DMS79 (cell line): ENCODE data around the gene CHRD.

Experiments used
- DNase-seq: peaks from one replicate; lab custom pipeline; 2025; lab: John Stamatoyannopoulos, UW

CHRD gene

GRCh38 chr3:184382326-184383032, 2.6 kb downstream of the CHRD start:
- no peak for DNase-seq

- no peak for DNase-seq
Measured at GRCh38 chr3:184383033-184383740, 3.3 kb downstream of the CHRD start.

DNA sequence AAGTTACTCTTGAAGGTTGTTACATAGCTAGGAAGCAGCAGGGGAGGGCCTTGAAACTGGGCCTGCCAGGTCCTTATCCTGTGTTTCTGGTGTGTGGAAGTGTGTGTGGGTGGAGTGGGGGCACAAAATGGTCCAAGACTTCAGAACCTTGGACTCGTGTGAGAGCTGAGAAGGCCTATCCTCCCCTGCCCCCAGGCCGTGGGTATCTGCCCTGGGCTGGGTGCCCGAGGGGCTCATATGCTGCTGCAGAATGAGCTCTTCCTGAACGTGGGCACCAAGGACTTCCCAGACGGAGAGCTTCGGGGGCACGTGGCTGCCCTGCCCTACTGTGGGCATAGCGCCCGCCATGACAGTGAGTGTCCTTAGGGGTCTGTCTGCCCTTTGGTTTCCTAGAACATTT, 4.5 kb downstream of the CHRD start:
- DNase-seq, result no peak

GRCh38 chr3:184384856-184385422, 5.1 kb downstream of the CHRD start:
- DNase-seq, result no peak

GRCh38 chr3:184386047-184386806, 6.4 kb downstream of the CHRD start:
- DNase-seq, result no peak

DNA sequence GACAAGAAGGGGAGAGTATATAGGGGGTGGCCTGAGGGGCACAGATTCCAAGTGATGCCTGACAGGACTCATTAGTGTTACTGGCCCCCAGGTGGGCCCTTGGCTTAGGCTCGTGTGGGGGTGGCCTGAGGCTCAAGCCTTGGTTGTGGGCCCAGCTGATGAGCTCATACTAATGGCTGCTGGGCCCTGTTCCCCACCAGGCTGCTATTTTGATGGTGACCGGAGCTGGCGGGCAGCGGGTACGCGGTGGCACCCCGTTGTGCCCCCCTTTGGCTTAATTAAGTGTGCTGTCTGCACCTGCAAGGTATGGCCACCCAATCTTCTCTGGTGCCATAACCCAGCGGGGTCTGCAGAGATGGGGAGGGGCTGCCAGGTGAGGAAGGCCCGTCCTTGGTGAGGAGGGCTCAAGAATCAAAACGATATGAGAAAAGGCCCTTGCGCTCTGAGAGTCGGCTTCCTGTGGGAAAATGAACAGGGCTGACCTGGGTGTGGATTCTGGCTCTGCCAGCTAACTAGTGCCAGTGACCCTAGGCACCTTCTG, 7.4 kb downstream of the CHRD start:
- DNase-seq, result no peak

DNA sequence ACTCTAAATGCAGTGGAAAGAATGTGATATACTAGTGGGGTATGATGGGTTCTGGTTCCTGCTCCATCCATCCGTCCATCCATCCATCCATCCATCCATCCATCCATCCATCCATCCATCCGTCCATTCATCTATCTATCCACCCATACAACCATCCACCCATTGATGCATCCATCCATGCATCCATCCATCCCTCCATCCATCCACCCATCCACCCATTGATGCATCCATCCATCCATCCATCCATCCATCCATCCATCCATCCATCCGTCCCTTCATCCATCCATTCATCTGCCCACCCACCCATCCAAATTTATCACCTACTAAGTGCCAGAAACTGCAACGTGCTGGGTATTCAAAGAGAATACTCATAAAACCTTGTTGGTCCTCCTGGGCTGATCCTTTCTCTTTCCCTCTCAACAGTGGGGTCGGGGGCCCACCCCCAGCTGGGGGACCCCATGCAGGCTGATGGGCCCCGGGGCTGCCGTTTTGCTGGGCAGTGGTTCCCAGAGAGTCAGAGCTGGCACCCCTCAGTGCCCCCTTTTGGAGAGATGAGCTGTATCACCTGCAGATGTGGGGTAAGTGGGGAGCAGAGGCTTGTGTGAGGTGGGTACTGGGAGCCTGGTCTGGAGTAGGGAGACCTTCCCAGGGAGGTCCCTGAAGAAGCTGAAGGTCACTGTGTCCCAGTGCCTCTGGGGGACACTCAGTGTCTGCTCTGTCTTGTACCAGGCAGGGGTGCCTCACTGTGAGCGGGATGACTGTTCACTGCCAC, 8.5 kb downstream of the CHRD start:
- no peak for DNase-seq

GRCh38 chr3:184388936-184389230, 9.0 kb downstream of the CHRD start:
- DNase-seq, result no peak

DNA sequence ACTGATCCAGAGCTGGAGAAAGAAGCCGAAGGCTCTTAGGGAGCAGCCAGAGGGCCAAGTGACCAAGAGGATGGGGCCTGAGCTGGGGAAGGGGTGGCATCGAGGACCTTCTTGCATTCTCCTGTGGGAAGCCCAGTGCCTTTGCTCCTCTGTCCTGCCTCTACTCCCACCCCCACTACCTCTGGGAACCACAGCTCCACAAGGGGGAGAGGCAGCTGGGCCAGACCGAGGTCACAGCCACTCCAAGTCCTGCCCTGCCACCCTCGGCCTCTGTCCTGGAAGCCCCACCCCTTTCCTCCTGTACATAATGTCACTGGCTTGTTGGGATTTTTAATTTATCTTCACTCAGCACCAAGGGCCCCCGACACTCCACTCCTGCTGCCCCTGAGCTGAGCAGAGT, 9.5 kb downstream of the CHRD start:
- no peak for DNase-seq

DNA sequence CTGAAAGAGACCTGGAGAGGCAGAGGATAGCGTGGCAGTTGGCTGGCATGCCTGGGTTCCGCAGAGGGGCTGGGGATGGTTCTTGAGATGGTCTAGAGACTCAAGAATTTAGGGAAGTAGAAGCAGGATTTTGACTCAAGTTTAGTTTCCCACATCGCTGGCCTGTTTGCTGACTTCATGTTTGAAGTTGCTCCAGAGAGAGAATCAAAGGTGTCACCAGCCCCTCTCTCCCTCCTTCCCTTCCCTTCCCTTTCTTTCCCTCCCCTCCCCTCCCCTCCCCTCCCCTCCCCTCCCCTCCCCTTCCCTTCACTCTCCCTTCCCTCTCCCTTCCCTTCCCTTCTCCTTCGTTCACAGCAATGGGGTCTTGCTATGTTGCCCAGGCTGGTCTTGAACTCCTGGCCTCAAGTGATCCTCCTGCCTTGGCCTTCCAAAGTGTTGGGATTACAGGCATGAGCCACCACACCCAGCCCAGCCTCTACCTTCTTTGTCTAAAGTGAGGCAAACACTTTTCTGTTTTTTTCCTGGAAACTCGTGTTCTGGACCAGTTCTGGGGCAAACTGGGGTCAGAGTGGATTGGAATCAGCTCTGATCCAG, 10.2 kb downstream of the CHRD start:
- DNase-seq, result no peak

- DNase-seq, result no peak
Measured at GRCh38 chr3:184391266-184391665, 11.4 kb downstream of the CHRD start.

DNA sequence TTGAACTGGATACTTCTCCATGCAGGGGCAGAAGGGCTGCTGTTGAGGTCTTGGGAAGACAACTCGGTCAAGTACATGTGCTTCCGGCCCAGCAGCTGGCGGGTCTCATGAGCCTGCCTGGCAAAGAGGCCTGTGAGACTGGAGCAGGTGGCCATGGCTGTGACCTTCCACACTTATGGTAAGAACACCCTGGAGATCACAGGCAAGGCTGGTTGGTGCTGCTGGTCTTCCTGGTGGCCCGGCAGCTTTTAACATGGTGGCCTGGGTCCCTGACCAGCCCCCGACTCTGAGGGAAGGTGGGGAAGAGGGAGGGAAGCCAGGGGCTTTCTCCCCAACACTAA, 15.4 kb downstream of the CHRD start:
- no peak for DNase-seq

GRCh38 chr3:184399410-184399809, 19.6 kb downstream of the CHRD start:
- DNase-seq, result no peak

DNA sequence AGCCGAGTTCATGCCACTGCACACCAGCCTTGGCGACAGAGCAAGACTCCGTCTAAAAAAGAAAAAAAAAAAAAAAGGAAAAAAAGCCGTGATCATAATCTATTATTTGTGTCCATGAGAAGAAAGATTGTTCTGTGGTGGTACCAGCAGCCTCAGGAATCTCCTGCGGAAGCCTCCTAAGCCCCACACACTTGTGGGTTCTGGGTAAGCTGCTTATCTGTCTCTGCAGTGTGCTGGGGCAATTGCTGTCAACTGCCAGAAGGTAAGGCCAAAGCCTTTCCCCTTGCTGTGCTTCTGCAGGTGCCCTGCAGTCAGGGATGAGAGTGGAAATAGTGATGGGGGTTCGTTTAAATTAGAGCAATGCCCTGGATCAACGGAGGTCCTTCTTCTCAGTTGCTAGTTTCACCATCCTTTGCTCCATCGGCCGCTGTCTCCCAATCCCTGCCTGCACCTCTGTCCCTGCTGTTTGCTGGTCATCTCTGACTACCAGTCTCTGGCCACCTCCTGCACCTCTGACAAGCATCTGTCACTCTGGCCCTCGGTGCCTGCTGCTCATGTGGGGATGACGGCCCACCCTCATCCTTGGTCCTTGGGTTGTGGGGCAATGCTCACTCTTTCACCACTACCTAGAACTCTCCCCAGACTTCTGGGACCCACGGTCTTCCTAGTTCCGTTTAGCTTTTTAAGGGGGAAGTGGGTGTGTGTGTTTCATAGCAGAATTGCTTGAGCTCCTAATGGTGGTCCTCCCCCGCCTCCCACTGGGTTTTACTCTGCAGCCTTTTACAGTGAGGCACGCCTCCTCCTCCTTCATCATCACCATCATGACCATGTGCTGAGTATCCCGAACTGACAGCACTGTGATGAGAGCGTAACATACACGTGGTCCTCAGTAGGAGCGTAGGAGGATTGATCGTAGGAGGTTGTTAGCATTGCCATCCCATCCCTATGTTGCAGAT, 25.5 kb downstream of the CHRD start:
- DNase-seq, result no peak

- DNase-seq, result no peak
Measured at GRCh38 chr3:184409331-184409926, 29.6 kb downstream of the CHRD start.

DNA sequence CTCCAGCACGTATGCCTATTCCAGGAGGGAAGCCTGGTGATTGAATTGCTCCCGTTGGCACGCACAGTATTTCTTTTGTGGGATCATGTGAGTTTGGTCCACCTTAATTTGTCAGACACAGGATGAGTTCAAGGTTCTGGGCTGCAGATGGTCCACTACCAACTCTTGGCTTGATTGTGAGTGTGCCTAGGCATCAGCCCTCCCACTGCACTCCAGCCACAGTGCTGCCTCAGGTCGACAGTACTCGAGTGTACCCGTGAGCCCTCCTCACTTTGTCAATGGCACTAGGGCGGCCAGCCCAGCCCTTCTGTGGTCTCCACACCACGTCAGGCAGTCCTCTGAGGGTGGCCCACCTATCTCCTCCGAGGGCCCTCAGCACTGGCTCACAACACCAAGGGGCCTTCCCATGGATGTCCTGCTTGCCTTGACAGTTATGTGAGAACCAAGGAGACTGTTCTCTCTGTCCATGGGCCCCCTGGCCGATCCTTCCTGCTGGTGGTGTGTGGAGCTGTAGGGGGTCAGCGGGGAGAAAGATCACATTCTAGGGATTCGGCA, 30.2 kb downstream of the CHRD start:
- DNase-seq, result no peak

DNA sequence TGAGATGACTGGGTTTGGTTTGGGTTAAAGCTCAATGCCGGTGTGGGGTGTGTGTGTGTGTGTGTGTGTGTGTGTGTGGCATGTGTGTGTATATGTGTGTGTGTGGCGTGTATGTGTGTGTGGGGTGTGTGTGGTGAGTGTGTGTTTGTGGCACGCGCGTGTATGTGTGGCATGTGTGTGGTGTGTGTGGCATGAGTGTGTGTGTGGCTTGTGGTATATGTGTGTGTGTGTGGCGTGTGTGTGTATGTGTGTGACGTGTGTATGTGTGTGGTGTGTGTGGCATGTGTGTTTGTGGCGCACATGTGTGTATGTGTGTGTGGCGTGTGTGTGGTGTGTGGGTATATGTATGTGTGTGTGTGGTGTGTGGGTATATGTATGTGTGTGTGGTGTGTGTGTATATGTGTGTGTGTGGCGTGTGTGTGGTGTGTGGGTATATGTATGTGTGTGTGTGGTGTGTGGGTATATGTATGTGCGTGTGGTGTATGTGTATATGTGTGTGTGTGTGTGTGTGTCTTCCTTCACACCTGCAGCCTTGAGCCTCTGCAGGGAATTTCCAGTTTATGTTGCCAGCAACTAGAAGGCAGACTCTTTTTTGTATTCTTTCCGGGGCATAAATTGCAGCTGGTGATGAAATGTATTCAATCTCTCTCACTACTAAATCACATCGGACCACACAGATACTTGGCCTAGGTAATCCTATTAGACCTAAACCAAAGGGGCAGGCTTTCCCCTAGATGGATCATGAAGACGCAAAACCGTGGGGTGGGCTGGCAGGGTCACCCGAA, 34.8 kb downstream of the CHRD start:
- DNase-seq, result no peak

DNA sequence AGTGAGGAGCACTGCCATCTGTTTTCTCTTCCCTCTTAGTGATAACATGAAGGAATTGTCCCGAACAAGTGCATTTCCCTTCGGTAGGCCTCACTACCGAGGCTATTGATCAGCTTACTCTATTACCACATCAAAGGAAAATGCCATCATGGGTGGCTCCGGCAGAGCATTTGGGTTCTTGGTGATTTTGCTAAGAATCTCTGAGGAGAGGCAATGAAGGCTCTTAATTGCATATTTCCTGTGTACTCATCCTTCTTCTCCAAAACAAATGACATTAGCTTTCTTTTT, 35.3 kb downstream of the CHRD start:
- DNase-seq, result no peak
